Colonic mucosa (tissue), 4 donors: ENCODE results near the gene TCFL5. TPM values are rescaled to one million over a fixed set of nuclear protein-coding genes. Genes with fewer than 3 reads are reported as not detected.

Experiments used
- DNase-seq: peaks from one replicate; pipeline ENCODE4 v3.0.0-alpha.2; 2020
- H3K27ac ChIP-seq: fragments of 200-600 bp; one replicate; pipeline ENCODE4 v1.8.0; 2021
- H3K27me3 ChIP-seq: fragments of 200-600 bp; one replicate; pipeline ENCODE4 v1.8.0; 2021
- H3K36me3 ChIP-seq: fragments of 200-600 bp; one replicate; pipeline ENCODE4 v1.8.0; 2021
- H3K4me1 ChIP-seq: fragments of 200-600 bp; one replicate; pipeline ENCODE4 v1.8.0; 2021; ENCODE audit warnings: mild to moderate bottlenecking
- H3K4me3 ChIP-seq: fragments of 200-600 bp; one replicate; pipeline ENCODE4 v1.8.0; 2021
- H3K9ac ChIP-seq, 2 donors: one replicate each; pipeline ENCODE4 v1.7.0; 2013; ENCODE audit warnings: control low read depth in 2 of 2, low read depth in 2 of 2, low read length in 2 of 2
- H3K9me3 ChIP-seq: fragments of 200-600 bp; one replicate; pipeline ENCODE4 v1.8.0; 2021
- CTCF ChIP-seq: fragments of 200-600 bp; IDR thresholded peaks from one replicate; pipeline ENCODE4 v1.8.0; 2022; ENCODE audit warnings: antibody characterized with exemption, mild to moderate bottlenecking
- intact Hi-C: fragments of 100-400 bp; cut with DNase I; formaldehyde crosslinking; loops from one replicate; pipeline ENCODE4 v1.14.1; 2022
- total RNA-seq, 2 donors: library from RNA; stranded (reverse); fragmentation: NEBNext Ultra II Directional in 1 of 2; extraction: Animal tissue kit (Norgen Biotek cat#: 25700) in 1 of 2; gene quantifications; one replicate each; pipeline ENCODE4 v1.2.1, GENCODE V29; 2021
- donor health status: healthy.
- donor health status: DM: no; HTN: no; CAD: no.
- donor health status: DM: no; HTN: no; CAD: no.

The TCFL5 gene
- total RNA-seq, 2 donors from 2014 or later, result 6.2 to 7.3 TPM

GRCh38 chr20:62860924-62861691 lies 514 bp downstream of the TCFL5 start:
- Histone ChIP-seq H3K36me3 (no peaks in the 10 kb centered on the region), H3K27me3 (peaks cover 3% of the 10 kb centered on the region), H3K9ac (peak overlapping the region in 1 of 2 donors; percentile 72), H3K9me3 (no peaks in the 10 kb centered on the region), H3K4me3 (peak overlapping the region; percentile 22), H3K27ac (no peak overlapping the region), H3K4me1 (peaks cover 3% of the 10 kb centered on the region)
- no peak for TF ChIP-seq CTCF
- no peak for DNase-seq
- intact Hi-C loops, result no loop called here

GRCh38 chr20:62860391-62860923 lies 1.2 kb downstream of the TCFL5 start:
- H3K9me3 ChIP-seq, result no peaks in the 10 kb centered on the region
- H3K4me1 ChIP-seq, result peaks cover 3% of the 10 kb centered on the region
- peak overlapping the region; percentile 22 for H3K4me3 ChIP-seq
- peaks cover 3% of the 10 kb centered on the region for H3K27me3 ChIP-seq
- no peak overlapping the region for H3K9ac ChIP-seq
- H3K27ac ChIP-seq, result no peak overlapping the region
- intact Hi-C loops, result no loop called here
- no peak for TF ChIP-seq CTCF
- H3K36me3 ChIP-seq, result no peaks in the 10 kb centered on the region
- no peak for DNase-seq

- no peaks in the 10 kb centered on the region for H3K36me3 ChIP-seq
- no peaks in the 10 kb centered on the region for H3K9me3 ChIP-seq
- H3K27me3 ChIP-seq, result peaks cover 3% of the 10 kb centered on the region
- TF ChIP-seq CTCF, result no peak
- intact Hi-C loops, result no loop called here
- no peak overlapping the region for H3K27ac ChIP-seq
- H3K4me3 ChIP-seq, result no peak overlapping the region
- no peak overlapping the region for H3K9ac ChIP-seq
- no peak for DNase-seq
- peaks cover 3% of the 10 kb centered on the region for H3K4me1 ChIP-seq
Measured at GRCh38 chr20:62859721-62860120, 1.9 kb downstream of the TCFL5 start.

GRCh38 chr20:62858058-62858830 lies 3.4 kb downstream of the TCFL5 start:
- Histone ChIP-seq H3K4me3 (no peak overlapping the region), H3K27ac (no peak overlapping the region), H3K36me3 (no peaks in the 10 kb centered on the region), H3K4me1 (peaks cover 3% of the 10 kb centered on the region), H3K27me3 (peaks cover 3% of the 10 kb centered on the region), H3K9ac (no peak overlapping the region), H3K9me3 (no peaks in the 10 kb centered on the region)
- intact Hi-C loops, result no loop called here
- DNase-seq, result no peak
- no peak for TF ChIP-seq CTCF

GRCh38 chr20:62856931-62857619 lies 4.5 kb downstream of the TCFL5 start:
- peaks cover 3% of the 10 kb centered on the region for H3K27me3 ChIP-seq
- H3K4me3 ChIP-seq, result no peak overlapping the region

More at GRCh38 chr20:62856931-62857619, 4.5 kb downstream of the TCFL5 start:
- H3K36me3 ChIP-seq, result no peaks in the 10 kb centered on the region
- intact Hi-C loops, result no loop called here
- H3K4me1 ChIP-seq, result peaks cover 3% of the 10 kb centered on the region
- H3K9ac ChIP-seq, result no peak overlapping the region
- no peaks in the 10 kb centered on the region for H3K9me3 ChIP-seq
- H3K27ac ChIP-seq, result no peak overlapping the region
- no peak for TF ChIP-seq CTCF
- no peak for DNase-seq
